ENCODE measurements around the gene LRRC45.
"Not testable (repeated sequence)": the region's sequence is repeated elsewhere in the genome, so short reads cannot be mapped to it uniquely, and the experiment has no call there.

The LRRC45 gene

DNA sequence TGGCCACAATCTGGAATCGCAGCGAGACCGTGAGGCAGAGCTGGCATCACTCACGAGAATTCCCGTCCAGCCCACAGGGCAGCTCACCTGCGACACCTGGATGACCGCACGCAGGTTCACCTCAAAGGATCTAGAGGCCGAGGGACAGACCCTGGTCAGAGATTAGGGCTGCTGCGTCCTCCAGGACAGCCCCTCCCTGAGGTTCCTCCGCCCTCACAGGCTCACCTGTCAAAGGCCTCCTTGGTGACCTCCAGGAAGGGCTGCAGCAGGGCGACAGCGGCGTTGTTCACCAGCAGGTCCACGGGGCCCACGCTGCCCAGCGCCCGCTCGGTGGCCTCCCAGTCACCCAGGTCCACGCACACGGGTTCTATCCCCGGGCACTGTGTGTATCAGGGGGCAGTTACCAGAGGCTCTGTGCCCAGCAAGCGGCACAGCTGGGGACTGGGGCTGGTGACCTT is 13.6 kb downstream of the LRRC45 start:
- DNase-seq: no peak

DNA sequence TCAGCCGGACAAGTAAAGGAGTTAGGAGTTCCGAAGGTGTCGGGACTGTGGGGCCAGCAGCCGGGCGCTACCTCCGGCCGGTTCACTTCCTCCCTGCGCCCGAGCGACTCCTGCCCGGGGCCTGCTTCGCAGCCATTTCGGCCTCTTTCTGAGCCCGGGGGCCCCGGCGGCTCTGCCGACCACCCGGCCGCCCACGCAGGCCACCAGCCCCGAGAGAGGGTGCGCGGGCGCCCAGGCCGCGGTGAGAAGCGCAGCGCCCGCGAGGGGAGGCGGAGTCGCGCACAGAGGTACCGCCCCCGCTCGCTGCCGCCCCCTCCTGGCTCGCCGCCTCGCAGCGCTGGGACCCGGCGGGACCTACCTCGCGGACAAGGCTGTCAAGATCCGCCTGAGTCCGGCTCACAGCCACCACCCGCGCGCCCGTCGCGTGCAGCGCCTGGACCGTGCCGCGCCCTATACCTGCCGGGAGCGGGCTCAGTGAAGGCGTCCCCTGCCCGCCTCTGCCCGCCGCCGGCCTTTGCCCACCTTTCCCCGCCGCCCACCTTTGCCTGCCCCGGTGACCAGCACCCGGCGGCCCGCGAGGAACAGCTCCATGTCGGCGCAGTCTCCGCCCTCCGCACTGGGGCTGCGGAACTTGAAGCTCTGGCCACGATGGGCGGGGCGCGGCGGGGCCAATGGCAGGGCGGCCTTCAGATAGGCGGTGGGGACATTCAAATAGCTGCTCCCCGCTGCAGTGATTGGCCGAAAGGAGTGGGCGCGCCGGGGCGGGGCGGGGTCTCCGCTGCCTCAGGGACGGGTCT is 14.2 kb downstream of the LRRC45 start, which contains the start of gene DCXR:
Gene DCXR (minus strand): TSS at position 606 of the 797 bp plus-strand sequence. CDS start 15 bp downstream, at position 591.
- peak; percentile 88 to 89 for DNase-seq

DNA sequence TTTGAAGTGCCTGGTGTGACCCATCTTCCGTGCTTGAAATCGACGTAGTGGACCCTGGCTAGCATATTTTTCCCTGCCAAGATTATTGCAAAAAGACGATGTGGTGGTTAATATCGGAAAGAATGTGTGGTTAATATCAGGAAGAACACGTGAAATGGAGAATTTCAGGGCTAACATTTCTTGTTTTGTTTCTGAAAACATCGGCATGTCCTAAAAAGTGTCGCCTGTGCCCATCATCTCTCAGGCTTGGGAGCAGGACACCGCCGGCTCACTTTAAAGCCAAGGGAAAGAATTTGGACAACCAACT is 14.7 kb downstream of the LRRC45 start:
- DNase-seq: no peak

DNA sequence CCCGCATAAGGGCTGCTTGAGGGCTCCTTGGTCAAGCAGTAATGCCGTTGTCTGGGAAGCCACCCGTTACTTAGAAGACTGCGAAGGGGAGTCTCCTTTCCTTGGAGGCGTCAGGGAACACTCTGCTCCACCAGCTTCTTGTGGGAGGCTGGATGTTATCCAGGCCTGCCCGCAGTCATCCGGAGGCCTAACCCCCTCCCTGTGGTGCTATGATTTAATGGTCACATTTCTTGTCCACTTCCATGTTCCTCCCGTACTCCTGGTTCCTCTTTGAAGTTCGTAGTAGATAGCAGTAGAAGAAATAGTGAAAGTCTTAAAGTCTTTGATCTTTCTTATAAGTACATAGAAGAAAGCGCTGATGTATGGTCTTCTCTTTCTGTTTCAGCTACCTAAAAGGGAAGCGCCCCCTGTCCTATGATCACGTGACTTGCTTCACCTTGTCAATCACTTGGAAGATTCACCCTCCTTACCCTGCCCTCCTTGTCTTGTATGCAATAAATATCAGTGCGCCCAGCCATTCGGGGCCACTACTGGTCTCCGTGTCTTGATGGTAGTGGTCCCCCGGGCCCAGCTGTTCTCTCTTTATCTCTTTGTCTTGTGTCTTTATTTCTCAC is 15.8 kb downstream of the LRRC45 start:
- DNase-seq: not testable (repeated sequence)

DNA sequence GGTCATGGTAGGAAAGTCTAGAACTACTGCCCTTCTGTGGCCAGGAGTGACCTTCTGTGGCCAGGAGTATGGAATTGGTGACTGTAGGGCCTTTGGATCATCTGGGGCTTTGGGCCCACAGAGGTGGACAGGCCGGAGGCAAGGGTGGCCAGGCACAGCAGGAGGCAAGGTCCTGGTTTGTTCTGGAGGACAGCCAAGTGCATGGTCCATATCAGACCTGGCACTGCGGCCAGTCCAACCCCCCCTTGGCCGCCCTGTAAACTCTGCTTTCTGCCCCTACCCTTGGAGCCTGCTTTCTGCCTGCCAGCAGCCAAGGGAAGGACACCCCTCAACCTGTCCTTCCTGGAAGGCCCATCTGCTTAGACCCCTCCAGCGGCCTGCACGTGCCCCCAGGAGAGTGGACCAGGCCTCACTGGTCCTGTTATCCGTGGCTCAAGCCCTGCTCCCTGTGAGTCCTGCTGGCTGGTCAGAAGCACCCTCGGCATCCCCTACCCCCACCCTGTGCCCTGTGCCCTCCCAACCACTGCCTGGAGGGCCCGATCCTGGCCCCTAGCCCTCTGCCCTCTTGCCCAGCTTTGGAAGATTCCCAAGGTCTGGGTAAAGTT is 16.7 kb downstream of the LRRC45 start:
- no peak for DNase-seq

DNA sequence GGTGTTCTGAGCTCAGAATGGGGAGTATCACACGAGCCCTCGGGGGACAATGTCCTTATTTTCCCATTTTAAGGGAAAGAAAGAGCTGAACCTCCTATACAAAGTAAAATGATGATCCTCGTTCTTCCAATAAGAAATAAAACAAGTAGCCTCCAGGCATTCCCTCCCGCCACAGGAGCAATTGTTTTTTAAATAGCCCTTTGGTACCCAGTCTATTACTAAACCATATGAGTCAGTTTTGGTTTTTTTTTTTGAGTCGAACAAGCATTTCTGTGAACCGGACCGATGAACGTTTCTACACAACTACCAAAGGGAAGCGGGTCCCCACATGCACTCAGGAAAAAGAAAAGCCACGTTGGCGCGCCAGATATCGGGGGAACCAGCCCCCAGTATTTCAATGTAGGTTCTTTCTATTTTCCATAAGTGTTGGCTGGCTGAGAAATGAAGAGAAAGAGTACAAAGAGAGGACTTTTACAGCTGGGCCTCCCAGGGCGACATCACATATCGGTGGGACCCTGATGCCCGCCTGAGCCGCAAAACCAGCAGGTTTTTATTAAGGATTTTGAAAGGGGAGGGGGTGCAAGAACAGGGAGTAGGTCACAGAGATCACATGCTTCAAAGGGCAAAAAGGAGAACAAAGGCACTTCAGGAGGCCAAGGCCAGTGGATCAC is 18.2 kb downstream of the LRRC45 start:
- DNase-seq: no peak

DNA sequence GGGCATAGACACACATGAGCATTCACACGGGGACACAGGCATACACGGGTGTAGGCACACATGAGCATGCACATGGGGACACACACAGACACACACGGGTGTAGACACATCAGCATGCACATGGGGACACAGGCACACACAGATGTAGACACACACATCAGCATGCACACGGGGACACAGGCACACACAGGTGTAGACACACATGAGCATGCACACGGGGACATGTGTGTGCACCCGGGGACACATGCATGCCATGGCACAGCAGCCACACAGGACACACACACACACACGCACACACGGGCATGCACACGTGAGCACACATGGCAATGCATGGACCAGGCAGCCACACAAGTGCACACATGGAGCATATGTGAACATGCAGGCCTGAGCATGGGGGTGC is 19.5 kb downstream of the LRRC45 start:
- no peak for DNase-seq

DNA sequence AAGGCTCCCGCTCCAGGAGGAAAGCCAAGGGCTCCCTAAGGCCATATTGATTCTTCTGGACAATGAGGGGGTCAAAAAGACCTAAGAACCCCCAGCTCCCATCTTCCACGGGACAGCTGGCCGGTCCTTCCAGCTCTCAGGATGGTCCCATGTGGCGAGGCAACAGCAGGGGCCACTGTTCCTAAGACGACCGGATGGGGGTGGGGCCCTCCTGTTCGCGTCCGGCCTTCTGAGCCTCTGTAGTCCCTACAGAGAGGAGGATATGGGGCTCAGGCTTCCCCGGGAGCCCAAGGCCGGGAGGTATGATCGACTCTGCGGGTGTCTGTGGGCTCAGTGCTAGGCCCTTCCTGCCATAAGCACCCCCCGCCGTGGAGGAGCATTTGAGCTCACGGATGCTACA is 20.4 kb downstream of the LRRC45 start:
- DNase-seq: no peak

DNA sequence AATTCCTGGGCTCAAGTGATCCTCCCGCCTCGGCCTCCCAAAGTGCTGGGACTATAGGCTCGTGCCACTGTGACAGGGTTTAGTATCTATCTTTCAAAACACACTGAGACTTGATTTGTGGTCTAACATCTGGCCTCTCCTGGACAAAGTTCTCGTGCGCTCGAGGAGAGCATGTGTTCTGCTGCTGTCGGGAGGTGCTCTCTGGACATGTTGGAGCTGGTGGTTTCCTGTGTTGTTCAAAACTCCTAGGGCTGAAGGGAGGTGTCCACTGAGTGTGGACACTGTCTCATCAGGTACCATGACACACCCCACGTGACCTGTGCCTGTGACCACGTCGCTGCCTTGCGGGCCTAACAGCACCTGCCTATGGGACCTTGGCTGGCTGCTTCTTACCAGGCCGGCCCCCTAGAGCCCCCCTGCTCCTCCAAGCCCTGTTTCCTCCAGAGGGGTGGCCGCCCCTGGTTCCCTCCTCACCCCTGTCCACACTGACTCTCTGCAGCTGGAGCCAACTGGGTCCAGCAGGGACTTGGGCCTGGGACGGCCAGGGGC is 22.9 kb downstream of the LRRC45 start:
- DNase-seq: no peak

DNA sequence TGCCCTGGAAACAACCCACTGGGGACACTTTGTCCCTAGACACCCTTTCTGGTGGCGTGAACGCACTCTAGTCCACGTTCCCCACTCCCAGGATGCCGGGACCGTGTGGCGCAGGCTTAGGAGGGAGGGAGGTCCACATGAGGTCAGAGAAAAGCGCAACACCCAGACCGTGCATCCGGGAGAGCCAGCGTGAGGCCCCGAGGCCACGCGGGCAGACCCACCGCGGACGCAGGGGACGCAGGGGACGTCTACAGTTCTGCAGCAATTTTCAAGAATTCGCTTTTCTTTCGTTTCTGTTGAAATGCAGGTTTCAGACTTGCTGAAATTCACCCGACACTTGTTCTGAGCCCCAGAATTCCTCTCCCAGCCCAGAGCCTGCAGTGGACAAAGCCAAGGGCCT is 23.8 kb downstream of the LRRC45 start:
- DNase-seq: no peak

DNA sequence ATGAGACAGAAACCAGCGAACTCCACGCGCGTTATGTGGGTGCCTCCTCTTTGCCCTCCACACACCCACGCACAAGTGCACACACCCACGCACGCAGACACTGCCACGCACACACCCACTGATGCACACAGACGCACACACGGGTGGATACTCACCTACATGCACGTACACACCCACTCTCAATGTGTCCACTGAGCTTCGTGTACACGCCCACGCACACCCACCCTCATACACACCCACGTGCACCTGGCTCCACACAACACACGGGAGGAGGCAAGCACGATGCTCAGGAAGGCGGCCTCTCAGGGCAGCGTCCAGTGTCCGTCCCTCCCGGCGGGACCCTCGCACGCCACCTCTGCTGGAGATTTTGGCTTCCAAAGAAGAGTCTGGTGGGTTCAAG is 24.3 kb downstream of the LRRC45 start:
- no peak for DNase-seq

DNA sequence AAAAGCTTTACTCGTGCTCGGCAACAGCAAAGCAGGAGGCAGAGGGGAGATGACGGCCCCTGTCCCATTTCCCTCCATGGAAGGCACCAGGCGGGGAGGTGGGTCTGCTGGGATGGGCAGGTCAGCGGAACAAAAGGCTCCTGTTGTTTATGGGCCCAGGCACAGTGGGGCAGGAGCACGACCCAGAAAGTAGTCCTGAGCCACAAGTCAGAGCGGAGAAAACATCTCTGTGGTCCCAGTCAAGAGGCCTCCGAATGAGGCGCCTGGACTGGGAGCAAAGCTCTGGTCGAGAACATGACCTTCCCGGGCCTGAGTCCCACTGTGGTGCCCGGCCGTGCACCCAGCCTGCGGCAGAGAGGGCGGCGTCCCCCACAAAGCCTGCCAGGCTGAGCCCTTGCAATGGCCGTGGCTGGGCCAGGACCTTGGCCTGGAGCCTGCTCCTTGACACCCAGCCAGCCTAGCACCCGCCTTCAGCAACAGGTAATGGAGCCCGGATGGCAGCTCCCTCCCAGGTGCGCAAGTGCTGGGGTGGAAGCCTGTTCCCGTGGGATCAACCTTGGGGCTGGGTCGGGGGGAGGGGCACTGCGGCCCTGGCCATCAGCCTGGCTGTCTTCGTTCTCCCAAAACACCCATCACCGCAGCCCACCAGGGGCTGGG is 24.9 kb downstream of the LRRC45 start:
- DNase-seq: no peak

DNA sequence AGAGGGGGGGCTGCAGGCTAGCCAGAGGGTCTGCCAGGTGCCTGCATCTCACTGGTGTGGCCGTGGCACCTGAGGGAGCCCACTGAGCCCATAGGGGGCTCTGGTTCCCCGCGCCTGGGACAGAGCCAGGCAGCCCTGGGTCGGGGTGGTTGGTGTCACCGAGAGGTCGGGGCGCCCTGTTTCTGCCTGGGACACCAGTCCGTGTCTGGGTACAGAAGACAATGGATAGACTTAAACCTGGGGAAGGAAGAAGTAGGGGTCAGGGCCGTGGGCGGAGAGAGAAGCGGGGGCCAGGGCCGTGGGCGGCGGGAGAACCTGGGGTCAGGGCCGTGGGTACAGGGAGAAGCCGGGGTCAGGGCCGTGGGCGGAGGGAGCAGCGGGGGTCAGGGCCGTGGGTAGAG is 25.5 kb downstream of the LRRC45 start:
- DNase-seq: no peak

DNA sequence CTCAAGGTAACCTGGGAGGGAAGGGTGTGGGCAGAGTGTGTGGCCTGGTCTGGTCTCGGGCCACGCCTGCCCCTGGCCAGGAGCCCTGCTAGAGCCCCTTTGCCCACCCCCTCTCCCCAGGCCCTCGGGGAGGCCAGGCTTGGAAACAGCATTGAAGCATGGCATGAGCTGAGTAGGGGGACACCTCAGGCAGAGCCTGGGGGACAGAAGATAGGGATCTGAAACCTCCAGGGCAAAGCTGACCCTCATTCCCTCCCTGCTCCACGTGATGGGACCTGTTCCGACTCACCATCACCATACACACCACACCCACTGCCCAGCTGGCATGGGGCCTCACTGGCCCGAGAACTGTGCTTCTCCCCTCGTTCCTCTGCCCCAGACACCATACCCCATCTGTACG is 26.0 kb downstream of the LRRC45 start:
- no peak for DNase-seq

DNA sequence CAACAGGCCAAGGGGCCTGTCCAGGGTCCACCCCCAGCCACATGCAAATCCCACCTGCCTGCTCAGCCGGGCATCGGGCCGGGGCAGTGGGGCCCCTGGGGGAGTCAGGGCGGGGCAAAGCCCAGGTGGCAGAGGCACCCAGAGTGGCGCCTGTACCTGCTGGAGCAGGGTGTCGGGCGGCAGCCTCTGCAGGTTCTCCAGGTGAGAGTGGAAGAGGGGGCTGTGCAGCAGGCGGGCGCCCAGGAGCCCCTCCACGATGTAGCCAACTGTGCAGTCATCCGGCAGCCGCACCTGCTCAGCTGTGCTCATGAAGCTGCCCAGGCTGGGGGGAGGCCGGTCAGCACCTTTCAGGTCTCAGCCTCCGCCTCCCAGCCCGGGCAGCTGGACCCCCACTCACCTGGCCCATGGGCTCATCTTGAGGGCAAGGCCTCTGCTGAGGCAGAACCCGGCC is 26.4 kb downstream of the LRRC45 start:
- no peak for DNase-seq

DNA sequence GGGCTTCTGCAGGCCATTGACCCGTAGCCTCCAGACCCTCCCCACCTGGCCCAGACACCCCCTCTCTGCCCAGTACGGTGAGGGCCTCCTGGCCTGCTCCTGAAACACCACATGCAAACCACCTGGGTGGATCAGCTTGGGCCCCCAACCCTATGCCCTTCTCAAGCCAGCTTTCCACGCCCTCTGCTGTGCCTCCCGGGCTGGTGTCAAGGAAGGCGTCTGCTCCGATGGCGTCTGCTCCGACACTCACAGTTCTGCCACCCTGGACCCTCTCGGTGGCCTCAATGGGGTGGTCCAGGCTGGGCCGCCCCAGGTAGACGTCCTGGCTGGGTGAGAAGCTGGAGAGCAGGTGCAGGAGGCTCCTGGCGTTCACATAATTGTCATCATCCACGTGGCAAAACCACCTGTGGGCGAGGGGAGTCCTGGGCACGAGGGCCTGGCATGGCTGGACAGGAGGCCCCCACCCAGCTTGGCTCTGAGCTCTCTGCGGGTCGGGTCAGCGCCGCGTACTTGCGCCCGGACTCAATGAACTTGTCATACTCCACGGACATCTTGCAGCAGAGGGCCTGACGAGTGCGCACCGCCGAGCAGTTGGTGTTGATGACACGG is 27.2 kb downstream of the LRRC45 start:
- no peak for DNase-seq

DNA sequence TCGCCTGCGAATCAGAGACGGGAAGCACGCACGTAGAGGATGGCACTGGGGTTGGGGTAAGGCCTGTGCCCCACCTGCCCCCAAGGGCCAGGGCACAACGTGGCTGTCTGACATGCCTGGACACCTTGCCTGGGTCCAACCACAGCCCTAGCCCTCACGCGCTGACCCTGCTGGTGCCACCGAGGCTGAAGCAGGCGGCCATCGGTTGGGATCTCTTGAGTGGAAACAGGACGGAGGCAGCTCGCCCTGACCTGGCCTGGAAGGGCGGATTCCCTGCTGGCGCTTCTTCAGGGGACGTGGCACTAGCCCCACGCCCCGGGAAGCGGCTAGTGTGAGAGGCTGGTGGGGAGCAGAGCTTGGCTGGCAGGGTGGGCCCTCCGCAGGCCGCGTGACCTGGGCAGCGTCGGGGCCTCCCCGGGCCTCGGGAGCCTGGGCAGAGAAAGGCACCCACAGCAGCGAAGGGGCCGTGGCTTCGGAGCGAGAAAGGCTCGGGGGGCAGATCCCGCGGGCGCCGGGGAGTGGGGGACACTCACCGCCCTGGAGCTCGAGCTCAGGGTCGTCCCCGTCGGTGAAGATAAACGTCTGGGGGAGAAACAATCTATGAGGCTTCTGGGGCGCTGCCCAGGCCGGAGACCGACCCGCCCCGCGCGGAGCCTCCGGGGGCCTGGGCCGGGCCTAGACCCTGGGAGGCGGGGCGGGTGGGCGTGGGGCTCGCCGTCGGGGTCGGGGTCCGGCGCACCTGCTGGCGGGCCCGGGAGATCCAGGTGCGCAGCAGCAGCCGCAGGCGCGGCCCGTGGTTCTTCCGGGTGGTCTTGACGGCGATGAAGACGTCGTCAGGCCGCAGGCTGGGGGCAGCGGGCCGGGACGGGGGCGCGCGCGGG is 27.9 kb downstream of the LRRC45 start:
- DNase-seq: no peak

DNA sequence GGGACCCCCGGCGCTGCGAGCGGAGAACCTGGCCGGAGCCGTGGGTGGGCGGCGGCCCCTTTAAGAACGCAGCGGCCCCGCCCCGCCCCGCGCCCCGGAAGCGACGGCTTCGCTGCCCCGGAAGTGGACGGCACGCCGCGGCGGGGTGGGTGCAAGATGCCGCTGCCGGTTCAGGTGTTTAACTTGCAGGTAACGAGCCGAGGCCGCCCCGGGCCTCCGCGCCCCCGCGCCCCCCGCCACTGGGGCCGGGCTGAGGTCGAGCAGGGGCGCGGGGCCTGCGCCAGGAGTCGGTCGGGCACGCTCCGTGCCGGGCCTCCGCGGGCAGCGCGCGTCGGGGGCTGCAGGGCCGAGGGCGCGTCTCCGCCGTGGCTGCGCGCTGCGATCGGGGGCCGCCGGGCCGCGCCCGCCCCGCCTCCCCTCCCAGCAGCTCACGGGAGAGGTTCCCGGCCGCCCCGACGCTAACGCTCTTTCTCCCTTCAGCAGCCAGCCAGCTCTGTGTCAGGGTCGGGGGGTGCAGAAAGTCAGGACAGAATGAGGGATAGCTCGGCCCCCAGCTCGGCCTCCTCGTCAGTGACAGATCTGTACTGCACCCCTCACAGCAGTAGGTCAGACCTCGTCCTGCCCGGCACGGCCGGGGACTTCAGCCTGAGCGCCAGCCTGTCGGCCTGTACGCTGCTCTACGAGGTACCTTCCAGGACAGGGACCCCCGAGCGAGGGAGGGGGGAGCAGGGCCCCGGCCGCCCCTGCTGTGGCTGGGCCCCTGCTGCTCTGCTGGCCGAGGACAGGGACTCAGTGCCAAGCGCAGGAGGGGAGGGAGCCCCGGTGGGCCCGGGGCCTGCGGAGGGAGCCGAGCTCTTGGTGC is 28.9 kb downstream of the LRRC45 start, which contains the start of the genes GPS1 and RFNG:
Gene GPS1 (plus strand): TSS at position 123 of the 862 bp plus-strand sequence. CDS start 34 bp downstream, at position 157.
Gene RFNG (minus strand): TSS at position 36 of the 862 bp plus-strand sequence. CDS start 45 bp downstream, outside the sequence.
- peak; percentile 74 to 76 for DNase-seq

DNA sequence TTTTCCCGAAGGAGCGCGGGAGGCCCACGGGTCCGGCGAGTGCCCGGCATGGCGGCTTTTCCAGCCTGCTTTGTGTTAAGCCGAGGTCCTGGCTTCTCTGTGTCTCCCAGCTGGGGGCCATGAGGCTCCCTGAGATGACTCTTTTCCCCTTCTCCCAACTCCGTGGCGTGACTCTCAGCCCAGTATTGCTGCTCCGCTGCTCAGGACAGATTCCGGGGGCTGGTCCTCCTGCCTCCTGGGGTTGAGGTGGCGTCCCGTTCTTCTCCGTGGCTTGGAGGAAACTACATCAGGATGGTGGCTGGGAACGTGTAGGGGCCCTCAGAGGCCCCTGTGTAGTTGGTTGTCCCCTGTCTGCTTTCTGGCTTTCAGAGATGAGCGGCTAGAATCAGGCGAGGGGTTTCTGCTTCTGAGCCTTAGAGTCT is 29.5 kb downstream of the LRRC45 start:
- DNase-seq: no peak

DNA sequence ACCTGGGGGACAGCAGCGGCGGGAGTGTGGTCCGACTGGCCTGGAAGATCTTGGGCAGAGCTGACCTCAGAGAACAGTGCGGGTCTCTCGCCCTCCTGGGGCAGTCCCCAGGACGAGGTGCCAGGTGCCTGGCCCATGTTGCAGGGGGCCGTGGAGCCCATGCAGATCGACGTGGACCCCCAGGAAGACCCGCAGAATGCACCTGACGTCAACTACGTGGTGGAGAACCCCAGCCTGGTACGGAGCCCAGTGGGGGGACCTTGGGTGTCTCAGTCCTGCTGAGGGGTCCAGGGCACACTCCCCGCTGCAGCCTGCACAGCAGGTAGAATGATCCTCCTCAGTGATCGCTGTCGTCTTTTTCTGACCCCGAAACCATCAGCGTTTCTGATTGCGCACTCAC is 30.0 kb downstream of the LRRC45 start:
- DNase-seq: no peak
